ENCODE data around the gene DUSP10. TPM values are rescaled to one million over a fixed set of nuclear protein-coding genes. Genes with fewer than 3 reads are reported as not detected.

The DUSP10 gene
- total and polyA plus RNA-seq, 12 donors: 1.8 to 9.7 (median 3.8) TPM

- Histone ChIP-seq H3K4me1 (peaks cover 0 to 42% (median 0%) of the 10 kb centered on the region in 9 donors), H3K9me3 (no peaks in the 10 kb centered on the region), H3K4me3 (no peak overlapping the region), H3K27ac (peak overlapping the region in 1 of 10 donors; percentile 12), H3K36me3 (no peaks in the 10 kb centered on the region), H3K27me3 (no peaks in the 10 kb centered on the region)
- intact Hi-C loops (cut with DNase I): no loop called here
- 88 to 94% methylated on average over 8 of the region's 8 CpGs for WGBS, 2 donors
- no peak for TF ChIP-seq CTCF (IDR thresholded peaks at IDR 0.05)
- no peak for ATAC-seq
- DNase-seq: no peak
Measured at GRCh38 chr1:221777431-221778072, 35.7 kb upstream of the DUSP10 start.

- ATAC-seq (no peak), DNase-seq (no peak)
- Histone ChIP-seq H3K27me3 (no peaks in the 10 kb centered on the region), H3K36me3 (no peaks in the 10 kb centered on the region), H3K9me3 (no peaks in the 10 kb centered on the region), H3K27ac (peak overlapping the region in 1 of 10 donors; percentile 2), H3K4me3 (no peak overlapping the region), H3K4me1 (peaks cover 0 to 42% (median 0%) of the 10 kb centered on the region in 9 donors)
- WGBS, 2 donors: 70 to 77% methylated on average over 5 of the region's 5 CpGs
- no peak for TF ChIP-seq CTCF (IDR thresholded peaks at IDR 0.05)
- intact Hi-C loops (cut with DNase I): no loop called here
Measured at GRCh38 chr1:221776495-221777301, 34.8 kb upstream of the DUSP10 start.

- intact Hi-C loops (cut with DNase I): no loop called here
- DNase-seq: no peak
- no peak for ATAC-seq
- H3K9me3 ChIP-seq: no peaks in the 10 kb centered on the region
- H3K36me3 ChIP-seq: no peaks in the 10 kb centered on the region
- H3K4me1 ChIP-seq: peaks cover 0 to 36% (median 0%) of the 10 kb centered on the region in 9 donors
- WGBS, 2 donors: 90 to 91% methylated on average over 4 of the region's 4 CpGs
- H3K27ac ChIP-seq: no peak overlapping the region
- H3K27me3 ChIP-seq: no peaks in the 10 kb centered on the region
- no peak overlapping the region for H3K4me3 ChIP-seq
- TF ChIP-seq CTCF (IDR thresholded peaks at IDR 0.05): no peak
Measured at GRCh38 chr1:221775206-221775605, 33.3 kb upstream of the DUSP10 start.

- Histone ChIP-seq H3K4me3 (no peak overlapping the region), H3K36me3 (no peaks in the 10 kb centered on the region), H3K27ac (no peak overlapping the region), H3K4me1 (peaks cover 0 to 32% (median 0%) of the 10 kb centered on the region in 9 donors), H3K27me3 (no peaks in the 10 kb centered on the region), H3K9me3 (no peaks in the 10 kb centered on the region)
- 81 to 86% methylated on average over 8 of the region's 8 CpGs for WGBS, 2 donors
- intact Hi-C loops (cut with DNase I): no loop called here
- no peak for TF ChIP-seq CTCF (IDR thresholded peaks at IDR 0.05)
- DNase-seq (no peak), ATAC-seq (no peak)
Measured at GRCh38 chr1:221774054-221774842, 32.4 kb upstream of the DUSP10 start.

Data from heart right ventricle (tissue), 16 donors.